Effector memory CD4-positive, alpha-beta T cell (primary cell): ENCODE measurements around the gene MEDAG.

Experiments used
- DNase-seq, 3 donors: peaks; one replicate each; pipeline ENCODE4 v3.0.0-alpha.2; 2020
- H3K27ac ChIP-seq: 2 replicates; pipeline ENCODE4 v1.7.0; 2013; ENCODE audit warnings: mild to moderate bottlenecking, low read length, moderate library complexity; ENCODE audit not compliant: insufficient read depth, poor library complexity, severe bottlenecking
- H3K27me3 ChIP-seq: replicated peaks from 2 replicates; pipeline ENCODE4 v1.7.0; 2013; ENCODE audit warnings: mild to moderate bottlenecking, low read length; ENCODE audit not compliant: insufficient read depth, control insufficient read depth, poor library complexity, severe bottlenecking
- H3K36me3 ChIP-seq: 2 replicates; pipeline ENCODE4 v1.7.0; 2013; ENCODE audit warnings: mild to moderate bottlenecking, low read length, moderate library complexity; ENCODE audit not compliant: control insufficient read depth, insufficient read depth
- H3K4me1 ChIP-seq: 2 replicates; pipeline ENCODE4 v1.7.0; 2013; ENCODE audit warnings: low read length, mild to moderate bottlenecking; ENCODE audit not compliant: control insufficient read depth, insufficient read depth, poor library complexity, severe bottlenecking
- H3K4me3 ChIP-seq: 2 replicates; pipeline ENCODE4 v1.7.0; 2013; ENCODE audit warnings: low read length, low read depth, mild to moderate bottlenecking; ENCODE audit not compliant: insufficient read depth, poor library complexity, severe bottlenecking
- H3K9me3 ChIP-seq: 2 replicates; pipeline ENCODE4 v1.7.0; 2013; ENCODE audit warnings: mild to moderate bottlenecking, low read length, moderate library complexity; ENCODE audit not compliant: control insufficient read depth

MEDAG gene

GRCh38 chr13:30906411-30907051, 460 bp downstream of the MEDAG start:
- DNase-seq: no peak
- H3K4me3 ChIP-seq: no peak overlapping the region
- no peaks in the 10 kb centered on the region for H3K9me3 ChIP-seq
- H3K27me3 ChIP-seq: peaks cover 7% of the 10 kb centered on the region
- H3K27ac ChIP-seq: no peak overlapping the region
- H3K36me3 ChIP-seq: no peaks in the 10 kb centered on the region
- H3K4me1 ChIP-seq: peaks cover 8% of the 10 kb centered on the region

- no peaks in the 10 kb centered on the region for H3K9me3 ChIP-seq
- H3K36me3 ChIP-seq: no peaks in the 10 kb centered on the region
- H3K27ac ChIP-seq: no peak overlapping the region
- peaks cover 7% of the 10 kb centered on the region for H3K27me3 ChIP-seq
- peaks cover 8% of the 10 kb centered on the region for H3K4me1 ChIP-seq
- H3K4me3 ChIP-seq: no peak overlapping the region
- DNase-seq: no peak
Observed at GRCh38 chr13:30907121-30907861, 1.2 kb downstream of the MEDAG start.

DNA sequence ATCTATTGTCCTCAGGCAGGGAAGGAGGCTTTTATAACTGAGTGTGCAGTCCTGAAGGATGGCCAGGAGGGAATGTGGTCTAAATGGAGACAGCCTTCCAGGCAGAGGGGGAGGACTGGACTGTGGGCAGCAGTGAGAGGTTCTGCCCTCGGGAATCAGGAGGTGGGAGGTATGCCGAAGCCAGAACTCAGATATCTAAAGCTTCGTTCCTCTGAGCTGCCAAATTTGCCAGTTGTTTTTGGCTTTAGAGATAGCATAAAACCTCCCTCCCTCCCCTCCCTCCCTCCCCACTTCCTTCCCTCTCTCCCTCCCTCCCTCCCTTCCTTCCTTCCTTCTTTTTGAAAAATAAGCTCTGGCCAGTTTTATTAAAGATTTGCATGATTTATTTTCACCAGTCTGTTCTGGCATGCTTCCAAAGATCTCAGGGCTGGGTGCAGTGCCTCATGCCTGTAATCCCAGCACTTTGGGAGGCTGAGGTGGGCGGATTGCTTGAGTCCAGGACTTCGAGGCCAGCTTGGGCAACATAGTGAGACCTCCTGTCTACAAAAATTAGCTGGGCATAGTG, 2.4 kb downstream of the MEDAG start:
- H3K9me3 ChIP-seq: no peaks in the 10 kb centered on the region
- H3K36me3 ChIP-seq: no peaks in the 10 kb centered on the region
- peaks cover 8% of the 10 kb centered on the region for H3K4me1 ChIP-seq
- H3K4me3 ChIP-seq: no peak overlapping the region
- no peak for DNase-seq
- H3K27ac ChIP-seq: no peak overlapping the region
- H3K27me3 ChIP-seq: peaks cover 7% of the 10 kb centered on the region

- peaks cover 8% of the 10 kb centered on the region for H3K4me1 ChIP-seq
- no peak overlapping the region for H3K27ac ChIP-seq
- H3K4me3 ChIP-seq: no peak overlapping the region
- H3K27me3 ChIP-seq: peaks cover 5% of the 10 kb centered on the region
- H3K36me3 ChIP-seq: no peaks in the 10 kb centered on the region
- no peaks in the 10 kb centered on the region for H3K9me3 ChIP-seq
- DNase-seq: no peak
Observed at GRCh38 chr13:30910676-30911075, 4.6 kb downstream of the MEDAG start.

DNA sequence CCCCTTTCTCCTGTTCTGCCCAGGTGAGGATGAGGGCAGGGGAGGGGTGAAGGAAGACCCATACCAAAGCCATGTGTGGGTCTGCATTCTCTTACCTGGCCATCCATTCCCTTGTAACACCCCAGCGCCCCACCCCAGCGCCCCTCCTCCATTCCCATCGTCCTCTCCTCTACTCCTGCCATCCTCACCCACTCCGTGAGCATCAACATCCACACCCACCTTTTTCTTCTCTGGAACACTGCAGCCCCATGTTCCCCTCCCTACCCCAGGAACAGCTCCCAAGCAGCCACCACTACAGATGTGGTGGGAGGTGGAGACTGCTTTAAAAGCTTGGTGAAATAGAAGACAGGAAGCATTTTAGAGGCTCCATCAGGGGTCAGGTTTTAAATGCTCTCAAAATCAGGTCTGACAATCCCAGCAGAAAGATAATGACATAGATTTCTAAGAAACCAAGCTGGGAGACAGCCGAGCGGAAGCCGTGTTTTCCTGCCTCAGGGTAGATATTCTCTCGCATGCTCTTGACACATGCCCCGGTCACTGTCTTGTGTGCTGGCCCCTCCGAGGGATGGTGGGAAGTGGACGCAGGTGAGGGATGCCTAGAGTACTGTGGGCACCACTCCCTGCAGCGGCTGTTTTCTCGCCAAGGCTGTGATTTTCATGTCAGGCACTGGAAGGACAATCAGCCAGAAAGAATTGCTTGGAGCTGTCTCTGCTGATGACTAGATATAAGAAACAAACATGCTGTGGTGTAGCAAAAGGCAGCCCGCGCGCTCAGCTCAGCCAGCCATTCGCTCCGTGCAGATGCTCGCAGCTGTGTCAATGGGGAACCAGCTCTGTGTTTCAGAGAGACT, 9.8 kb downstream of the MEDAG start:
- Histone ChIP-seq H3K27me3 (no peaks in the 10 kb centered on the region), H3K4me1 (no peaks in the 10 kb centered on the region), H3K27ac (no peak overlapping the region), H3K4me3 (no peak overlapping the region), H3K36me3 (no peaks in the 10 kb centered on the region), H3K9me3 (no peaks in the 10 kb centered on the region)
- DNase-seq: no peak

DNA sequence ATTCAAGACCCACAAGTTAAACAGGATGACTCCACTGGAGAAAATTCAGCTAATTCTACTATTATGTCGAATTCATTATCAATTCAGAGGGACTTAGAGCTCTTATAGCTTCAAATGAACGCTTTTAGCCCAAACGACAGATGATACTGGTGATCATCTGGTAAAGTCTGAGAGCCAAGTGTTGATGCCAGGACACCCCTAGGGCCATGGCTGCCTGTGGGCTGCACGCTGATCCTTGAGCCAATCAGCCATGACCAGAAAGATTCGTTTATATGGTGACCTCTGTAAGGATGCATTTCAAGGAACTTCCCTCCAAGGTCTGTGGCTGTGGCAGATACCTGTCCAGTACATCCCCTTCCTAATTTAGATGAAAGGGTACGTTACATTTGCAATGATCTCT, 10.9 kb downstream of the MEDAG start:
- Histone ChIP-seq H3K4me3 (no peak overlapping the region), H3K27ac (no peak overlapping the region), H3K4me1 (no peaks in the 10 kb centered on the region), H3K36me3 (no peaks in the 10 kb centered on the region), H3K9me3 (no peaks in the 10 kb centered on the region), H3K27me3 (no peaks in the 10 kb centered on the region)
- no peak for DNase-seq

DNA sequence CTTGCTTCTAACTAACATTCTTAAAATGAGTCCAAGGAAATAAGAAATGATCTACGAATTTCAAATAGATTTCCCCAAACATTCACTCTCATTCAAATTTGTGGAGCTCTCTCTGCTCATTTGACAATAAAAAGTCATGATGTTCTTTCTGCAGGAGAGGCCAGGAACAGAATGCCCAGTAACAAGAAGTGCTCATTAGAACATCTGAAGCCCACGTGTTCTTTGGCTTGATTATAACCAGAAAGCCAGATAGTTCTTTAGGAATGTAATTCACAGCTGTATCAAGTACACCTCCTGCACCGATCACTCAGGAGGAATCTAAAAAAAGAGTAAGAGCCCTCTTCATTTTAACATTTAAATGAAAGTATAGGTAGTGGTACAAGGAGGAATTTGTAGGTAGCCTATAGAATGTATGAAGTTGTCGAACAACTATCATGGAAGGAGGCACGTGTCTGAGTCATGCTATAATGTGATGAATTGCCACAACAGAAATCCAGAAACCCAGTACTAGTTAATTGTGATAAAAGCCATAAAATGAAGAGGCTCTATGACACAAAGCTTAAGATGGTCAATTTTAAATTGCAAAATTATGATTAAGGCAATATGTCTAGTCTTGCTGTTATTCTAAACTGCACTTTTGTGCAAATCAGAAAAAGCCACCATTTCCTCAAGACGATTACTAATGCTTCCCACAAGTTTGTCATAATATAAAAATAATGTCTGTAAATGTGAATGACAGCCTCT, 12.8 kb downstream of the MEDAG start:
- H3K27me3 ChIP-seq: no peaks in the 10 kb centered on the region
- H3K9me3 ChIP-seq: no peaks in the 10 kb centered on the region
- H3K4me3 ChIP-seq: no peak overlapping the region
- no peaks in the 10 kb centered on the region for H3K36me3 ChIP-seq
- no peak for DNase-seq
- H3K27ac ChIP-seq: no peak overlapping the region
- H3K4me1 ChIP-seq: no peaks in the 10 kb centered on the region

- H3K4me1 ChIP-seq: no peaks in the 10 kb centered on the region
- H3K36me3 ChIP-seq: no peaks in the 10 kb centered on the region
- H3K27ac ChIP-seq: no peak overlapping the region
- no peaks in the 10 kb centered on the region for H3K9me3 ChIP-seq
- H3K27me3 ChIP-seq: no peaks in the 10 kb centered on the region
- H3K4me3 ChIP-seq: no peak overlapping the region
- no peak for DNase-seq
Observed at GRCh38 chr13:30920162-30920909, 14.3 kb downstream of the MEDAG start.

DNA sequence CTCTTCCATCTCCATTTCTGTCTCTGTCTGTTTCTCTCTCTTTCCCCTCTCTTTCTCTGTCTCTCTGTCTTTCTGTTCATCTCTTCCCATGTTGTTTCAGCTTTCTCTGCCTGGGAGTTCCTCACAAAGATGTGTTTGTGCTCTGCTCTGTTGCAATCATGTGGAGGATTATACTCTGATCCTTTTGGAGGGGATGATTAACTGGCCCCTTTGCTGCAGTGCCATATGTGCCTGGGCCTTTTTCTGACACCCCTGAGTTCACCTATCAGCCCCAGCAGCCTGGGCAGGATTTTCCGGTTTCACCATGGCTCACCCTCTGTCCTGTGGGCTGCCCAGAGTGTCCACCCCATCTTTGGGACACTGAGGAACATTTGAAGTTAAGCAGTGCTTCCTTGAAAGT, 17.3 kb downstream of the MEDAG start:
- no peak for DNase-seq
- H3K4me1 ChIP-seq: no peaks in the 10 kb centered on the region
- no peaks in the 10 kb centered on the region for H3K27me3 ChIP-seq
- H3K27ac ChIP-seq: no peak overlapping the region
- H3K4me3 ChIP-seq: no peak overlapping the region
- H3K9me3 ChIP-seq: no peaks in the 10 kb centered on the region
- no peaks in the 10 kb centered on the region for H3K36me3 ChIP-seq
